H9 (cell line): ENCODE data around the gene TRMT6. TPM values are rescaled to one million over a fixed set of nuclear protein-coding genes. Genes with fewer than 3 reads are reported as not detected.

Experiments
- DNase-seq: peaks from one replicate; pipeline ENCODE4 v3.0.0-alpha.2; 2017
- H2AFZ ChIP-seq: one replicate; pipeline ENCODE4 v1.6.1; 2013; ENCODE audit warnings: mild to moderate bottlenecking, low read length, control low read depth, moderate library complexity
- H2AK5ac ChIP-seq: 2 replicates; pipeline ENCODE4 v1.6.1; 2013; ENCODE audit warnings: low read length, control low read depth, mixed read lengths; ENCODE audit not compliant: insufficient read length
- H2BK120ac ChIP-seq: one replicate; pipeline ENCODE4 v1.6.1; 2013; ENCODE audit warnings: low read depth, mild to moderate bottlenecking, low read length, control low read depth, inconsistent platforms; ENCODE audit not compliant: poor library complexity, severe bottlenecking
- H2BK12ac ChIP-seq: 2 replicates; pipeline ENCODE4 v1.6.1; 2013; ENCODE audit warnings: low read length, control low read depth, mixed read lengths, low read depth; ENCODE audit not compliant: insufficient read length
- H2BK15ac ChIP-seq: 2 replicates; pipeline ENCODE4 v1.6.1; 2013; ENCODE audit warnings: low read depth, low read length, control low read depth
- H2BK20ac ChIP-seq: one replicate; pipeline ENCODE4 v1.6.1; 2013; ENCODE audit warnings: low read depth, mild to moderate bottlenecking, low read length, control low read depth, inconsistent platforms; ENCODE audit not compliant: poor library complexity, severe bottlenecking
- H2BK5ac ChIP-seq: 2 replicates; pipeline ENCODE4 v1.6.1; 2013; ENCODE audit warnings: low read length, control low read depth, mixed read lengths; ENCODE audit not compliant: insufficient read length
- H3K14ac ChIP-seq: 2 replicates; pipeline ENCODE4 v1.6.1; 2013; ENCODE audit warnings: low read length, control low read depth; ENCODE audit not compliant: insufficient read depth
- H3K18ac ChIP-seq: 2 replicates; pipeline ENCODE4 v1.6.1; 2013; ENCODE audit warnings: low read depth, mild to moderate bottlenecking, mixed read lengths, low read length, control low read depth; ENCODE audit not compliant: insufficient read length
- H3K23ac ChIP-seq: 2 replicates; pipeline ENCODE4 v1.6.1; 2013; ENCODE audit warnings: low read length, control low read depth, mixed read lengths, low read depth; ENCODE audit not compliant: insufficient read length
- H3K23me2 ChIP-seq: 2 replicates; pipeline ENCODE4 v1.6.1; 2013; ENCODE audit warnings: low read depth, mild to moderate bottlenecking, mixed read lengths, low read length, control low read depth; ENCODE audit not compliant: insufficient read length, poor library complexity, severe bottlenecking
- H3K27ac ChIP-seq: 2 replicates; pipeline ENCODE4 v1.5.1; 2013; ENCODE audit warnings: low read length, control low read depth, mixed read lengths, low read depth; ENCODE audit not compliant: insufficient read length
- H3K27me3 ChIP-seq: 2 replicates; pipeline ENCODE4 v1.6.1; 2013; ENCODE audit warnings: low read length, control low read depth, inconsistent platforms; ENCODE audit not compliant: insufficient read depth
- H3K4ac ChIP-seq: 2 replicates; pipeline ENCODE4 v1.6.1; 2013; ENCODE audit warnings: low read depth, mild to moderate bottlenecking, control low read depth, inconsistent platforms, low read length, moderate library complexity
- H3K4me1 ChIP-seq: 2 replicates; pipeline ENCODE4 v1.6.1; 2013; ENCODE audit warnings: low read length, control low read depth, inconsistent platforms; ENCODE audit not compliant: insufficient read depth
- H3K4me2 ChIP-seq: 2 replicates; pipeline ENCODE4 v1.6.1; 2013; ENCODE audit warnings: low read length, control low read depth, mixed read lengths; ENCODE audit not compliant: insufficient read length, insufficient read depth
- H3K56ac ChIP-seq: 2 replicates; pipeline ENCODE4 v1.6.1; 2013; ENCODE audit warnings: low read depth, mild to moderate bottlenecking, mixed read lengths, low read length, control low read depth; ENCODE audit not compliant: insufficient read length
- H3K79me1 ChIP-seq: 2 replicates; pipeline ENCODE4 v1.6.1; 2013; ENCODE audit warnings: low read depth, mild to moderate bottlenecking, moderate library complexity, low read length, control low read depth, inconsistent platforms; ENCODE audit not compliant: insufficient read depth, poor library complexity, severe bottlenecking
- H3K79me2 ChIP-seq: 2 replicates; pipeline ENCODE4 v1.6.1; 2013; ENCODE audit warnings: low read length, control low read depth, inconsistent platforms; ENCODE audit not compliant: insufficient read depth
- H3K9ac ChIP-seq: 2 replicates; pipeline ENCODE4 v1.6.1; 2013; ENCODE audit warnings: low read length, control low read depth, mixed read lengths; ENCODE audit not compliant: insufficient read length; ENCODE audit errors: extremely low read depth
- H3K9me3 ChIP-seq: one replicate; pipeline ENCODE4 v1.6.1; 2013; ENCODE audit warnings: low read depth, low read length, inconsistent platforms; ENCODE audit not compliant: control insufficient read depth
- H3T11ph ChIP-seq: one replicate; pipeline ENCODE4 v1.6.1; 2013; ENCODE audit warnings: mild to moderate bottlenecking, low read length, control low read depth, inconsistent platforms
- H4K20me1 ChIP-seq: one replicate; pipeline ENCODE4 v1.6.1; 2013; ENCODE audit not compliant: control insufficient read depth, insufficient read length, insufficient read depth
- H4K5ac ChIP-seq: 2 replicates; pipeline ENCODE4 v1.6.1; 2013; ENCODE audit warnings: low read depth, mild to moderate bottlenecking, mixed read lengths, low read length, control low read depth; ENCODE audit not compliant: insufficient read length
- H4K8ac ChIP-seq: replicated peaks from 2 replicates; pipeline ENCODE4 v1.6.1; 2013; ENCODE audit warnings: low read length, control low read depth, mixed read lengths, low read depth; ENCODE audit not compliant: insufficient read length
- H4K91ac ChIP-seq: 2 replicates; pipeline ENCODE4 v1.6.1; 2013; ENCODE audit warnings: low read depth, mild to moderate bottlenecking, moderate library complexity, mixed read lengths, low read length, control low read depth; ENCODE audit not compliant: insufficient read length
- H3K27ac Mint-ChIP-seq, 3 experiments: 2 replicates in 2 of 3; 3 replicates in 1 of 3; pipeline ENCODE4 v1.8.0; 2020 to 2021; ENCODE audit warnings: mixed read lengths in 3 of 3, mild to moderate bottlenecking in 1 of 3, moderate library complexity in 1 of 3
- H3K27me3 Mint-ChIP-seq: 2 replicates; pipeline ENCODE4 v1.8.0; 2021; ENCODE audit warnings: low read depth, mild to moderate bottlenecking, moderate library complexity, mixed read lengths
- H3K36me3 Mint-ChIP-seq, 3 experiments: 2 replicates in 2 of 3; 3 replicates in 1 of 3; pipeline ENCODE4 v1.8.0; 2020 to 2021; ENCODE audit warnings: low read depth in 3 of 3, mixed read lengths in 3 of 3; ENCODE audit not compliant: insufficient read depth in 1 of 3
- H3K4me1 Mint-ChIP-seq, 2 experiments: 2 replicates each; pipeline ENCODE4 v1.8.0; 2020; ENCODE audit warnings: mixed read lengths in 2 of 2
- H3K4me3 Mint-ChIP-seq, 2 experiments: 2 replicates in 1 of 2; 3 replicates in 1 of 2; pipeline ENCODE4 v1.8.0; 2020 to 2021; ENCODE audit warnings: mild to moderate bottlenecking in 2 of 2, mixed read lengths in 2 of 2, moderate library complexity in 1 of 2
- H3K9me3 Mint-ChIP-seq, 2 experiments: 2 replicates in 1 of 2; 3 replicates in 1 of 2; pipeline ENCODE4 v1.8.0; 2020; ENCODE audit warnings: mild to moderate bottlenecking in 2 of 2, mixed read lengths in 2 of 2, moderate library complexity in 1 of 2
- CTCF ChIP-seq: fragments of 200-600 bp; sonication (generic); conservative IDR thresholded peaks from 3 replicates; pipeline ENCODE4 v1.8.0; 2021; ENCODE audit warnings: antibody characterized with exemption, mild to moderate bottlenecking
- WGBS: extraction: QIAGEN DNeasy Blood & Tissue Kit; methylation state at CpG from one replicate; pipeline ENCODE4 v1.1.7; 2013; ENCODE audit warnings: missing lambda C conversion rate, low lambda C conversion rate, mixed read lengths; ENCODE audit not compliant: insufficient read length; ENCODE audit errors: extremely low coverage; 5-methylcytosine and 5-hydroxymethylcytosine counted together
- total RNA-seq: library from RNA; stranded (reverse); gene quantifications from 2 replicates; pipeline ENCODE4 v1.2.1, GENCODE V29; 2021

Gene TRMT6
- total RNA-seq, 1 experiment from 2014 or later: 34.4 TPM

GRCh38 chr20:5975778-5976177 is 25.4 kb upstream of the TRMT6 start:
- no peak overlapping the region for H3K4ac ChIP-seq
- no peak overlapping the region for H3K18ac ChIP-seq
- no peaks in the 10 kb centered on the region for H4K20me1 ChIP-seq
- no peak overlapping the region for H2BK20ac ChIP-seq
- H2BK12ac ChIP-seq: no peak overlapping the region
- H3K36me3 Mint-ChIP-seq: peaks cover 25 to 78% (median 67%) of the 10 kb centered on the region in 3 experiments; a peak in 6 of 7 replicates
- H3K79me1 ChIP-seq: no peaks in the 10 kb centered on the region
- no peak overlapping the region for H2BK5ac ChIP-seq
- no peaks in the 10 kb centered on the region for H3K9me3 ChIP-seq
- TF ChIP-seq CTCF: no peak
- H3K56ac ChIP-seq: no peak overlapping the region
- no peak overlapping the region for H2AFZ ChIP-seq
- no peak overlapping the region for H4K91ac ChIP-seq
- H3K23ac ChIP-seq: no peak overlapping the region
- H3K4me3 Mint-ChIP-seq: no peak overlapping the region
- no peaks in the 10 kb centered on the region for H3K4me1 ChIP-seq
- WGBS: no CpG with 5 or more reads among the region's 2 CpGs
- H3K27me3 Mint-ChIP-seq: peaks cover 26% of the 10 kb centered on the region
- no peak overlapping the region for H3K27ac Mint-ChIP-seq
- H3T11ph ChIP-seq: no peak overlapping the region
- no peak overlapping the region for H3K14ac ChIP-seq
- H3K27me3 ChIP-seq: no peaks in the 10 kb centered on the region; the same call in 1 of the 2 replicates
- no peak overlapping the region for H3K4me2 ChIP-seq
- H4K5ac ChIP-seq: no peak overlapping the region
- H3K9me3 Mint-ChIP-seq: no peaks in the 10 kb centered on the region
- H4K8ac ChIP-seq: no peak overlapping the region
- H3K27ac ChIP-seq: no peak overlapping the region
- no peak overlapping the region for H3K9ac ChIP-seq
- H3K4me1 Mint-ChIP-seq: peaks cover 9 to 10% of the 10 kb centered on the region in 2 experiments
- H2BK120ac ChIP-seq: no peak overlapping the region
- H2BK15ac ChIP-seq: no peak overlapping the region
- no peaks in the 10 kb centered on the region for H3K23me2 ChIP-seq
- no peak for DNase-seq
- no peak overlapping the region for H2AK5ac ChIP-seq
- H3K79me2 ChIP-seq: no peaks in the 10 kb centered on the region
